IMR-90 (cell line): ENCODE results near the gene C1QTNF12. TPM values are rescaled to one million over a fixed set of nuclear protein-coding genes. Genes with fewer than 3 reads are reported as not detected.
A peak's percentile ranks its signal among the peaks of the same experiment; 100 is the strongest.

ENCODE experiments used
- ATAC-seq: fragments of 200-7000 bp; cut with Tn5 transposase; 2 replicates; pipeline ENCODE4 v1.9.1; 2020; ENCODE audit warnings: low read depth, mild to moderate bottlenecking, moderate library complexity
- BruUV-seq: library from RNA; stranded (reverse); fragments of 400-500 nt; replicated peaks from 2 replicates; lab custom pipeline; 2021; lab: Mats Ljungman, UMichigan
- CTCF ChIA-PET: fragments of 300-600 bp; formaldehyde crosslinking; extraction: SDS; loops from one replicate; lab custom pipeline; 2021; ENCODE audit warnings: antibody characterized with exemption; lab: Yijun Ruan, JAX
- POLR2A ChIA-PET: fragments of 300-600 bp; sonication (Branson Sonifier 250); formaldehyde crosslinking; loops from one replicate; lab custom pipeline; 2022; ENCODE audit warnings: antibody characterized with exemption; ENCODE audit not compliant: unreplicated experiment; lab: Charles Lee
- DNase-seq: peaks from one replicate; pipeline ENCODE4 v3.0.0; 2013
- H2AFZ ChIP-seq: replicated peaks from 2 replicates; pipeline ENCODE3; 2013; ENCODE audit warnings: low read length, mild to moderate bottlenecking; ENCODE audit not compliant: poor library complexity
- H2AK5ac ChIP-seq: 2 replicates; pipeline ENCODE4 v1.6.1; 2013; ENCODE audit warnings: low read depth, low read length, inconsistent platforms
- H2AK9ac ChIP-seq: replicated peaks from 2 replicates; pipeline ENCODE3; 2013; ENCODE audit warnings: mild to moderate bottlenecking, low read depth, low read length, moderate library complexity; ENCODE audit not compliant: poor library complexity
- H2BK120ac ChIP-seq: 2 replicates; pipeline ENCODE4 v1.6.1; 2013; ENCODE audit warnings: low read depth, low read length, inconsistent platforms
- H2BK15ac ChIP-seq: 3 replicates; pipeline ENCODE4 v1.6.1; 2013; ENCODE audit warnings: low read depth, low read length, inconsistent platforms
- H2BK20ac ChIP-seq: 2 replicates; pipeline ENCODE4 v1.6.1; 2013; ENCODE audit warnings: low read depth, mild to moderate bottlenecking, inconsistent platforms, low read length, moderate library complexity
- H2BK5ac ChIP-seq: 2 replicates; pipeline ENCODE4 v1.6.1; 2013; ENCODE audit warnings: mild to moderate bottlenecking, low read depth, low read length, inconsistent platforms; ENCODE audit not compliant: poor library complexity, severe bottlenecking
- H3K14ac ChIP-seq: replicated peaks from 2 replicates; pipeline ENCODE4 v1.6.1; 2013; ENCODE audit warnings: low read depth, low read length, inconsistent platforms
- H3K18ac ChIP-seq: 2 replicates; pipeline ENCODE4 v1.6.1; 2013; ENCODE audit warnings: low read depth, low read length, control low read depth
- H3K23ac ChIP-seq: 2 replicates; pipeline ENCODE4 v1.6.1; 2013; ENCODE audit warnings: low read depth, low read length, inconsistent platforms
- H3K27ac ChIP-seq: 2 replicates; pipeline ENCODE4 v1.5.1; 2013; ENCODE audit warnings: mild to moderate bottlenecking, control low read depth, low read length; ENCODE audit not compliant: insufficient read depth
- H3K27me3 ChIP-seq: 2 replicates; pipeline ENCODE4 v1.6.1; 2013; ENCODE audit warnings: low read length; ENCODE audit not compliant: control insufficient read depth, insufficient read depth
- H3K36me3 ChIP-seq: 2 replicates; pipeline ENCODE4 v1.6.1; 2013; ENCODE audit warnings: low read length, mixed read lengths; ENCODE audit not compliant: control insufficient read depth, insufficient read depth
- H3K4ac ChIP-seq: 2 replicates; pipeline ENCODE4 v1.6.1; 2013; ENCODE audit warnings: low read depth, low read length, inconsistent platforms
- H3K4me1 ChIP-seq: 2 replicates; pipeline ENCODE4 v1.6.1; 2013; ENCODE audit warnings: low read length, mixed read lengths; ENCODE audit not compliant: control insufficient read depth, insufficient read depth
- H3K4me2 ChIP-seq: 2 replicates; pipeline ENCODE4 v1.6.1; 2013; ENCODE audit warnings: low read depth, mild to moderate bottlenecking, control low read depth, low read length, moderate library complexity
- H3K4me3 ChIP-seq: 2 replicates; pipeline ENCODE4 v1.5.1; 2013; ENCODE audit warnings: low read depth, mild to moderate bottlenecking, control low read depth, low read length, moderate library complexity; ENCODE audit not compliant: insufficient read depth
- H3K56ac ChIP-seq: 2 replicates; pipeline ENCODE4 v1.6.1; 2013; ENCODE audit warnings: low read length, inconsistent platforms; ENCODE audit not compliant: insufficient read depth; ENCODE audit errors: extremely low read depth
- H3K79me1 ChIP-seq, 2 experiments: 2 replicates each; pipeline ENCODE4 v1.6.1; 2013; ENCODE audit warnings: low read length in 2 of 2, inconsistent platforms in 1 of 2, low read depth in 1 of 2
- H3K9ac ChIP-seq: 2 replicates; pipeline ENCODE4 v1.6.1; 2013; ENCODE audit warnings: low read depth, low read length, control low read depth
- H3K9me1 ChIP-seq: 2 replicates; pipeline ENCODE4 v1.6.1; 2013; ENCODE audit warnings: low read length, inconsistent platforms; ENCODE audit not compliant: insufficient read depth
- H3K9me3 ChIP-seq: 2 replicates; pipeline ENCODE4 v1.6.1; 2013; ENCODE audit warnings: low read length; ENCODE audit not compliant: control insufficient read depth, insufficient read depth
- H4K20me1 ChIP-seq: 2 replicates; pipeline ENCODE4 v1.6.1; 2013; ENCODE audit warnings: low read length, inconsistent platforms; ENCODE audit not compliant: insufficient read depth
- H4K5ac ChIP-seq: 2 replicates; pipeline ENCODE4 v1.6.1; 2013; ENCODE audit warnings: mild to moderate bottlenecking, low read depth, low read length, control low read depth
- H4K8ac ChIP-seq, 2 experiments: 2 replicates each; pipeline ENCODE4 v1.6.1; 2013; ENCODE audit warnings: low read depth in 2 of 2, low read length in 2 of 2, control low read depth in 1 of 2, inconsistent platforms in 1 of 2
- H4K91ac ChIP-seq: 2 replicates; pipeline ENCODE4 v1.6.1; 2013; ENCODE audit warnings: low read depth, low read length, inconsistent platforms; ENCODE audit not compliant: insufficient read depth
- CEBPB ChIP-seq: IDR thresholded peaks from 2 replicates; pipeline ENCODE4 v1.6.1; 2012; ENCODE audit warnings: low read depth, low read length, improper control_type of control experiment
- CHD1 ChIP-seq: IDR thresholded peaks from 2 replicates; pipeline ENCODE4 v1.6.1; 2012; ENCODE audit warnings: low read depth, low read length, improper control_type of control experiment
- FOS ChIP-seq: fragments of 150-350 bp; IDR thresholded peaks from 2 replicates; pipeline ENCODE4 v1.6.1; 2016; ENCODE audit warnings: low read depth, low read length
- SMC3 ChIP-seq: fragments of 150-350 bp; IDR thresholded peaks from 2 replicates; pipeline ENCODE4 v1.6.1; 2016; ENCODE audit warnings: low read depth, mild to moderate bottlenecking, antibody characterized with exemption, low read length, moderate library complexity
- WGBS, 2 experiments: methylation state at CpG; one replicate each; pipeline versions ENCODE4 v1.1.5 to v1.1.7; 2013; ENCODE audit warnings: missing lambda C conversion rate in 2 of 2; ENCODE audit not compliant: insufficient read length in 1 of 2; ENCODE audit errors: extremely low coverage in 2 of 2; 5-methylcytosine and 5-hydroxymethylcytosine counted together
- dilution Hi-C: fragments of 300-500 bp; cut with HindIII; formaldehyde crosslinking; loops from one replicate; pipeline ENCODE4 v1.14.3; 2018; ENCODE audit warnings: low sequenced_read_pairs; ENCODE audit not compliant: unreplicated experiment
- in situ Hi-C: fragments of 300-500 bp; cut with MboI; formaldehyde crosslinking; loops from 3 replicates; pipeline ENCODE4 v1.14.3; 2019; ENCODE audit warnings: low sequenced_read_pairs, inconsistent platforms, mixed read lengths
- intact Hi-C: fragments of 100-400 bp; cut with micrococcal nuclease; formaldehyde crosslinking; loops from 2 replicates; pipeline ENCODE4 v1.10.0; 2022
- polyA plus RNA-seq, 3 experiments: library from polyadenylated mRNA; depleted of rRNA; stranded (reverse); fragments of >200 nt; gene quantifications; 2 replicates each; pipeline ENCODE4 v1.2.3, GENCODE V29; 2012; ENCODE audit warnings: low replicate concordance in 1 of 3
- total RNA-seq: library from RNA; depleted of rRNA; stranded (reverse); fragments of >200 nt; gene quantifications from 2 replicates; pipeline ENCODE4 v1.2.3, GENCODE V29; 2012

Gene C1QTNF12
- total and polyA plus RNA-seq, 2 of the 4 experiments (the other 2 are of a cell fraction) = 0.36 to 1.1 TPM

- TF ChIP-seq CEBPB (no peak), CHD1 (no peak), FOS (no peak)
Observed at GRCh38 chr1:1264026-1264425, 17.5 kb upstream of the C1QTNF12 start (continued).

DNA sequence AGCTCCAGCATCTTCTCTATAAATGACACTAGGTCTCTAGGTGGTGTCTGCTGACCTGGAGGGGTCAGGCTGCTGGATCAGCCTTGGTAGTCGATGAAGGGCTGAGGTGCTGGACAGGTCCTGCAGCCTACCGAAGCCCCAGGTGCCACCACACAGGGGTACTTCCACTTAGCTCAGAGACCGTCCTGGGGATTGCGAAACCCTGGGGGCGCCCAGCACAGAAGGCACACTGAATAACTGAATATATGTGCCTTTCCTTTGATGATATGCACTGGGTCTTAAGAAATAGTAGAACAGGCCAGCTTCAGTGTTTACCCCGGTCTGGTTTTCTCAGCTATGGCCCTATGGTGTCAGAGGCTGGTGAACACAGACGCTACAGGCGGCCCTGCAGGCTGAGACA is 16.2 kb upstream of the C1QTNF12 start:
- in situ Hi-C loops (no loop called here), dilution Hi-C loops (no loop called here), intact Hi-C loops (loop anchor here (1.0 kb wide), 1 partner anchor 25 kb away; no protein-coding TSS in a partner anchor)
- H3K9ac ChIP-seq = peak overlapping the region; percentile 36; the same call in 1 of the 2 replicates
- peak overlapping the region; percentile 16; the same call in 2 of the 3 replicates for H2BK15ac ChIP-seq
- H2BK20ac ChIP-seq = peak overlapping the region; percentile 63
- H3K36me3 ChIP-seq = peaks cover 57% of the 10 kb centered on the region
- H3K9me3 ChIP-seq = no peaks in the 10 kb centered on the region
- peak overlapping the region; percentile 59; the same call in 1 of the 2 replicates for H4K5ac ChIP-seq
- H4K91ac ChIP-seq = peak overlapping the region; percentile 85
- peak overlapping the region; percentile 75 for H3K18ac ChIP-seq
- TF ChIP-seq CHD1 = no peak
- TF ChIP-seq SMC3 = no peak
- peak; percentile 86 for TF ChIP-seq CEBPB
- H3K14ac ChIP-seq = peak overlapping the region; percentile 35
- H3K4me2 ChIP-seq = no peak overlapping the region
- peaks cover 13% of the 10 kb centered on the region for H4K20me1 ChIP-seq
- H3K4me1 ChIP-seq = peaks cover 40% of the 10 kb centered on the region
- peak overlapping the region; percentile 99 for H2BK120ac ChIP-seq
- 100% methylated on average over 1 of the region's 8 CpGs; no CpG with 5 or more reads in 1 of the 2 experiments for WGBS, 2 experiments
- peak overlapping the region; percentile 98 for H3K27ac ChIP-seq
- ATAC-seq (no peak), DNase-seq (no peak)
- no peaks in the 10 kb centered on the region for H3K27me3 ChIP-seq
- H2AK9ac ChIP-seq = no peak overlapping the region
- H3K4me3 ChIP-seq = no peak overlapping the region
- BruUV-seq = no TSS peak
- H2AK5ac ChIP-seq = peak overlapping the region; percentile 85
- peak overlapping the region; percentile 100 for H2BK5ac ChIP-seq
- peak overlapping the region; percentile 52; the same call in 1 of the 2 replicates for H3K23ac ChIP-seq
- H4K8ac ChIP-seq = peak overlapping the region; percentile 43 to 97; a peak in 3 of 4 replicates
- H2AFZ ChIP-seq = no peak overlapping the region
- peak overlapping the region; percentile 97 for H3K4ac ChIP-seq
- peak overlapping the region; percentile 53; the same call in 1 of the 2 replicates for H3K56ac ChIP-seq
- ChIA-PET POLR2A (no interaction called here), CTCF (no interaction called here)
- peaks cover 29% of the 10 kb centered on the region for H3K9me1 ChIP-seq
- H3K79me1 ChIP-seq = peaks cover 30 to 73% of the 10 kb centered on the region in 2 experiments
